Loucy (cell line): ENCODE measurements around the gene PLCG1.

Source experiments
- H2AFZ ChIP-seq: fragments of 200-600 bp; sonication (generic); 2 replicates; pipeline ENCODE4 v1.6.0; 2016; ENCODE audit warnings: antibody characterized with exemption, mild to moderate bottlenecking, low read length, moderate library complexity
- H3F3A ChIP-seq: fragments of 200-600 bp; 2 replicates; pipeline ENCODE4 v1.6.0; 2016; ENCODE audit warnings: antibody characterized with exemption, low read depth, mild to moderate bottlenecking
- H3K27me3 ChIP-seq: fragments of 200-600 bp; sonication (generic); 2 replicates; pipeline ENCODE4 v1.6.1; 2014; ENCODE audit warnings: low read length, mild to moderate bottlenecking; ENCODE audit not compliant: insufficient read depth, poor library complexity, severe bottlenecking
- H3K36me3 ChIP-seq: fragments of 200-600 bp; sonication (generic); 2 replicates; pipeline ENCODE4 v1.6.1; 2016; ENCODE audit warnings: low read length; ENCODE audit not compliant: insufficient read depth
- H3K4me1 ChIP-seq: fragments of 200-600 bp; sonication (generic); 2 replicates; pipeline ENCODE4 v1.5.1; 2014; ENCODE audit warnings: low read length, mild to moderate bottlenecking; ENCODE audit not compliant: insufficient read depth, poor library complexity, severe bottlenecking
- H3K4me2 ChIP-seq: fragments of 200-600 bp; sonication (generic); 2 replicates; pipeline ENCODE4 v1.6.0; 2014; ENCODE audit warnings: antibody characterized with exemption, low read length, low read depth, mild to moderate bottlenecking; ENCODE audit not compliant: poor library complexity, severe bottlenecking
- H3K4me3 ChIP-seq: fragments of 200-600 bp; sonication (generic); 2 replicates; pipeline ENCODE4 v1.5.1; 2014; ENCODE audit warnings: low read length, mild to moderate bottlenecking, mixed read lengths; ENCODE audit not compliant: poor library complexity, severe bottlenecking
- H3K79me2 ChIP-seq: fragments of 200-600 bp; sonication (generic); 2 replicates; pipeline ENCODE4 v1.6.1; 2014; ENCODE audit warnings: low read length; ENCODE audit not compliant: insufficient read depth
- H3K9ac ChIP-seq: fragments of 200-600 bp; sonication (generic); 2 replicates; pipeline ENCODE4 v1.6.0; 2014; ENCODE audit warnings: mild to moderate bottlenecking, low read depth, low read length, moderate library complexity; ENCODE audit not compliant: poor library complexity, severe bottlenecking
- H3K9me2 ChIP-seq: fragments of 200-600 bp; sonication (generic); replicated peaks from 2 replicates; pipeline ENCODE4 v1.6.1; 2016; ENCODE audit warnings: low read depth, low read length, mixed read lengths
- H3K9me3 ChIP-seq: fragments of 200-600 bp; sonication (generic); 2 replicates; pipeline ENCODE4 v1.6.1; 2014; ENCODE audit warnings: mild to moderate bottlenecking, antibody characterized with exemption, low read length, low read depth; ENCODE audit not compliant: insufficient read depth
- H4K20me1 ChIP-seq: fragments of 200-600 bp; sonication (generic); 2 replicates; pipeline ENCODE4 v1.6.0; 2014; ENCODE audit warnings: antibody characterized with exemption, low read length, mild to moderate bottlenecking; ENCODE audit not compliant: insufficient read depth, poor library complexity, severe bottlenecking
- EZH2phosphoT487 ChIP-seq: fragments of 200-600 bp; IDR thresholded peaks from 2 replicates; pipeline ENCODE4 v1.6.1; 2018; ENCODE audit warnings: antibody characterized with exemption, mild to moderate bottlenecking, moderate library complexity, borderline replicate concordance
- TF ChIP-seq, protein P1 (sequence below): fragments of 200-600 bp; sonication (generic); conservative IDR thresholded peaks from 2 replicates; pipeline ENCODE4 v1.5.1; 2014; ENCODE audit warnings: mild to moderate bottlenecking, antibody characterized with exemption, low read length

PLCG1 gene

DNA sequence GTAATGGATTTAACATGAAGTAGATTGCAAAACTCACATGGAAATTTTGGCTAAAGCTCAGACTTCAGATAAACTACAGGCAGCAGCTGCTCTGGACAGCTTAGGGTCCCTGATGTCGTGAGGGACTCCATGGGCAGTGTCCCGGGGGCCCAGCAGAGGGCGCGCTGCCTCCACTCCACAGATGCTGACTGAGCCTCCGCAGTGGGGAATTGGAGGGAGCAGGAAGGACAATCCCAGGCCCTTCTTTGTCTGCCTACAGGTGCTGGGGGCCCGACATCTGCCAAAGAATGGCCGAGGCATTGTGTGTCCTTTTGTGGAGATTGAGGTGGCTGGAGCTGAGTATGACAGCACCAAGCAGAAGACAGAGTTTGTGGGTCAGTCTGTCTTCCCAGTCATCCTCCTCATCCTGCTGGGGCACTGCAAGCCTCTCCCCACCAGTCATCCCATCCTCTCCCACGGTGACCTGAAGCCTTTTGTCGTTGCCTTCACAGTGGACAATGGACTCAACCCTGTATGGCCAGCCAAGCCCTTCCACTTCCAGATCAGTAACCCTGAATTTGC is 35.9 kb downstream of the PLCG1 start:
- Histone ChIP-seq H3K9me3 (no peaks in the 10 kb centered on the region), H2AFZ (no peak overlapping the region), H3K27me3 (no peaks in the 10 kb centered on the region), H3K4me3 (no peak overlapping the region), H3K36me3 (peaks cover 89% of the 10 kb centered on the region; the same call in 1 of the 2 replicates), H3K9ac (no peak overlapping the region), H3K4me1 (peaks cover under 1% of the 10 kb centered on the region), H3K9me2 (no peaks in the 10 kb centered on the region), H3F3A (no peaks in the 10 kb centered on the region), H3K79me2 (no peaks in the 10 kb centered on the region), H3K4me2 (no peak overlapping the region), H4K20me1 (peaks cover 20% of the 10 kb centered on the region)
- TF ChIP-seq, protein P1, sequence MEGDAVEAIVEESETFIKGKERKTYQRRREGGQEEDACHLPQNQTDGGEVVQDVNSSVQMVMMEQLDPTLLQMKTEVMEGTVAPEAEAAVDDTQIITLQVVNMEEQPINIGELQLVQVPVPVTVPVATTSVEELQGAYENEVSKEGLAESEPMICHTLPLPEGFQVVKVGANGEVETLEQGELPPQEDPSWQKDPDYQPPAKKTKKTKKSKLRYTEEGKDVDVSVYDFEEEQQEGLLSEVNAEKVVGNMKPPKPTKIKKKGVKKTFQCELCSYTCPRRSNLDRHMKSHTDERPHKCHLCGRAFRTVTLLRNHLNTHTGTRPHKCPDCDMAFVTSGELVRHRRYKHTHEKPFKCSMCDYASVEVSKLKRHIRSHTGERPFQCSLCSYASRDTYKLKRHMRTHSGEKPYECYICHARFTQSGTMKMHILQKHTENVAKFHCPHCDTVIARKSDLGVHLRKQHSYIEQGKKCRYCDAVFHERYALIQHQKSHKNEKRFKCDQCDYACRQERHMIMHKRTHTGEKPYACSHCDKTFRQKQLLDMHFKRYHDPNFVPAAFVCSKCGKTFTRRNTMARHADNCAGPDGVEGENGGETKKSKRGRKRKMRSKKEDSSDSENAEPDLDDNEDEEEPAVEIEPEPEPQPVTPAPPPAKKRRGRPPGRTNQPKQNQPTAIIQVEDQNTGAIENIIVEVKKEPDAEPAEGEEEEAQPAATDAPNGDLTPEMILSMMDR, result peak; percentile 95
- TF ChIP-seq EZH2phosphoT487, result no peak

DNA sequence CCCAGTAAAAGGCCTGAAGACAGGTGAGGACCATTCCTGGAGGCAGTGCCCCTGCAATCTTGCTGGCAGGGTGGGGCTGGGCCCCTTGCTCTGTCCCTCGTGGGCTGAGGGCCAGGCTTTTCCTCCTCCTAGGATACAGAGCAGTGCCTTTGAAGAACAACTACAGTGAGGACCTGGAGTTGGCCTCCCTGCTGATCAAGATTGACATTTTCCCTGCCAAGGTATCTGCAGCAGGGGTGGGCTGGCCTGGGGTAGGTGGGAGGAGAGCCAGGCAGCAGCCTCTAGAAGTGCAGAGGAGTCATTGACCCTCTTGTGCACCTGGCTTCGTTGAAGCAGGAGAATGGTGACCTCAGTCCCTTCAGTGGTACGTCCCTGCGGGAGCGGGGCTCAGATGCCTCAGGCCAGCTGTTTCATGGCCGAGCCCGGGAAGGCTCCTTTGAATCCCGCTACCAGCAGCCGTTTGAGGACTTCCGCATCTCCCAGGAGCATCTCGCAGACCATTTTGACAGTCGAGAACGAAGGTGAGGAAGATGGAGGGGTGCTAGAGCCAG is 36.5 kb downstream of the PLCG1 start:
- no peaks in the 10 kb centered on the region for H3K9me2 ChIP-seq
- H3K9ac ChIP-seq, result no peak overlapping the region
- peaks cover 82% of the 10 kb centered on the region; the same call in 1 of the 2 replicates for H3K36me3 ChIP-seq
- H3K4me2 ChIP-seq, result no peak overlapping the region
- H3F3A ChIP-seq, result no peaks in the 10 kb centered on the region
- TF ChIP-seq, protein P1, result no peak
- no peak for TF ChIP-seq EZH2phosphoT487
- H2AFZ ChIP-seq, result no peak overlapping the region
- no peak overlapping the region for H3K4me3 ChIP-seq
- no peaks in the 10 kb centered on the region for H3K9me3 ChIP-seq
- no peaks in the 10 kb centered on the region for H3K27me3 ChIP-seq
- H4K20me1 ChIP-seq, result peaks cover 14% of the 10 kb centered on the region
- no peaks in the 10 kb centered on the region for H3K79me2 ChIP-seq
- H3K4me1 ChIP-seq, result no peaks in the 10 kb centered on the region

DNA sequence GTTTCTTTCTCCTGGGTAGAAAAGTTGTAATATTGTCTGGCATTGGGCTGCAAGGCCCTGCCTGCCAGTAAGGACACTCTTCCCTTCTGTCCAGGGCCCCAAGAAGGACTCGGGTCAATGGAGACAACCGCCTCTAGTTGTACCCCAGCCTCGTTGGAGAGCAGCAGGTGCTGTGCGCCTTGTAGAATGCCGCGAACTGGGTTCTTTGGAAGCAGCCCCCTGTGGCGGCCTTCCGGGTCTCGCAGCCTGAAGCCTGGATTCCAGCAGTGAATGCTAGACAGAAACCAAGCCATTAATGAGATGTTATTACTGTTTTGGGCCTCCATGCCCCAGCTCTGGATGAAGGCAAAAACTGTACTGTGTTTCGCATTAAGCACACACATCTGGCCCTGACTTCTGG is 37.0 kb downstream of the PLCG1 start:
- H4K20me1 ChIP-seq, result peaks cover 9% of the 10 kb centered on the region
- H3K4me2 ChIP-seq, result no peak overlapping the region

More for the DNA sequence above, 37.0 kb downstream of the PLCG1 start:
- TF ChIP-seq EZH2phosphoT487, result no peak
- TF ChIP-seq, protein P1, result no peak
- Histone ChIP-seq H3K9me3 (no peaks in the 10 kb centered on the region), H3F3A (no peaks in the 10 kb centered on the region), H3K9ac (no peak overlapping the region), H2AFZ (no peak overlapping the region), H3K4me1 (no peaks in the 10 kb centered on the region), H3K27me3 (no peaks in the 10 kb centered on the region), H3K9me2 (no peaks in the 10 kb centered on the region), H3K36me3 (peaks cover 77% of the 10 kb centered on the region; the same call in 1 of the 2 replicates), H3K79me2 (no peaks in the 10 kb centered on the region), H3K4me3 (no peak overlapping the region)
